Keratinocyte (primary cell): ENCODE data around the gene MED12.

Experiments
- EZH2 ChIP-seq: IDR thresholded peaks from one replicate; pipeline ENCODE4 v1.6.1; 2012; ENCODE audit warnings: inconsistent platforms, mild to moderate bottlenecking, low read length, moderate library complexity
- TF ChIP-seq, protein P1 (sequence below), 3 experiments: IDR thresholded peaks in 1 of 3; conservative IDR thresholded peaks in 1 of 3; optimal IDR thresholded peaks in 1 of 3; 2 replicates in 2 of 3; 3 replicates in 1 of 3; pipeline versions ENCODE3 to v1.5.1; 2011; ENCODE audit warnings: low read length in 3 of 3, mild to moderate bottlenecking in 3 of 3, moderate library complexity in 2 of 3, control low read depth in 1 of 3, inconsistent platforms in 1 of 3; ENCODE audit not compliant: insufficient read depth in 2 of 3; ENCODE audit errors: extremely low read depth in 1 of 3

GRCh38 chrX:71081330-71082123 lies 36.9 kb upstream of the MED12 start:
- TF ChIP-seq, protein P1, sequence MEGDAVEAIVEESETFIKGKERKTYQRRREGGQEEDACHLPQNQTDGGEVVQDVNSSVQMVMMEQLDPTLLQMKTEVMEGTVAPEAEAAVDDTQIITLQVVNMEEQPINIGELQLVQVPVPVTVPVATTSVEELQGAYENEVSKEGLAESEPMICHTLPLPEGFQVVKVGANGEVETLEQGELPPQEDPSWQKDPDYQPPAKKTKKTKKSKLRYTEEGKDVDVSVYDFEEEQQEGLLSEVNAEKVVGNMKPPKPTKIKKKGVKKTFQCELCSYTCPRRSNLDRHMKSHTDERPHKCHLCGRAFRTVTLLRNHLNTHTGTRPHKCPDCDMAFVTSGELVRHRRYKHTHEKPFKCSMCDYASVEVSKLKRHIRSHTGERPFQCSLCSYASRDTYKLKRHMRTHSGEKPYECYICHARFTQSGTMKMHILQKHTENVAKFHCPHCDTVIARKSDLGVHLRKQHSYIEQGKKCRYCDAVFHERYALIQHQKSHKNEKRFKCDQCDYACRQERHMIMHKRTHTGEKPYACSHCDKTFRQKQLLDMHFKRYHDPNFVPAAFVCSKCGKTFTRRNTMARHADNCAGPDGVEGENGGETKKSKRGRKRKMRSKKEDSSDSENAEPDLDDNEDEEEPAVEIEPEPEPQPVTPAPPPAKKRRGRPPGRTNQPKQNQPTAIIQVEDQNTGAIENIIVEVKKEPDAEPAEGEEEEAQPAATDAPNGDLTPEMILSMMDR (optimal IDR thresholded peaks at IDR 0.05 in 1 of 3, IDR thresholded peaks at IDR 0.05 in 1 of 3, conservative IDR thresholded peaks at IDR 0.05 in 1 of 3; ENCODE audit: extremely low read depth in 1 of 3, insufficient read depth in 2 of 3, low read length in 3 of 3), result no peak
- no peak for TF ChIP-seq EZH2
